BLaER1 treated with 17β-estradiol and CSF1 and Interleukin-3, amounts not matched to agents 10 nM and 100 nM (cell line): ENCODE data around the gene EYS.

Experiments used
- H3K27ac ChIP-seq, 11 experiments: shearing (Covaris generic); formaldehyde crosslinking; 2 replicates each; pipeline ENCODE4 v1.8.1; 2022
- H3K27me3 ChIP-seq, 11 experiments: shearing (Covaris generic); formaldehyde crosslinking; 2 replicates each; pipeline ENCODE4 v1.8.1; 2022
- H3K36me3 ChIP-seq, 11 experiments: shearing (Covaris generic); formaldehyde crosslinking; 2 replicates each; pipeline ENCODE4 v1.8.1; 2022
- H3K4me1 ChIP-seq, 10 experiments: shearing (Covaris generic); formaldehyde crosslinking; 2 replicates each; pipeline ENCODE4 v1.8.1; 2022
- H3K4me2 ChIP-seq, 11 experiments: shearing (Covaris generic); formaldehyde crosslinking; 2 replicates each; pipeline ENCODE4 v1.8.1; 2022
- H3K4me3 ChIP-seq, 10 experiments: shearing (Covaris generic); formaldehyde crosslinking; 2 replicates each; pipeline ENCODE4 v1.8.1; 2022
- H3K9ac ChIP-seq, 11 experiments: shearing (Covaris generic); formaldehyde crosslinking; 2 replicates each; pipeline ENCODE4 v1.8.1; 2022
- H3K9me3 ChIP-seq, 11 experiments: shearing (Covaris generic); formaldehyde crosslinking; replicated peaks in 1 of 11; 2 replicates each; pipeline ENCODE4 v1.8.1; 2022
- H4K20me1 ChIP-seq, 11 experiments: shearing (Covaris generic); formaldehyde crosslinking; 2 replicates each; pipeline ENCODE4 v1.8.1; 2022
- Cebpa-rat ChIP-seq, 11 experiments: shearing (Covaris generic); IDR thresholded peaks; 2 replicates each; pipeline ENCODE4 v1.8.1; 2022

The EYS gene

GRCh38 chr6:64301307-64302236 lies 1405.5 kb downstream of the EYS start:
- Histone ChIP-seq H3K27ac (no peak overlapping the region), H3K9ac (no peak overlapping the region), H4K20me1 (no peaks in the 10 kb centered on the region), H3K36me3 (no peaks in the 10 kb centered on the region), H3K4me3 (no peak overlapping the region), H3K4me1 (no peaks in the 10 kb centered on the region), H3K27me3 (no peaks in the 10 kb centered on the region), H3K4me2 (no peak overlapping the region), H3K9me3 (peaks cover 12 to 28% (median 15%) of the 10 kb centered on the region in 11 experiments; a peak in 21 of 22 replicates)
- no peak for TF ChIP-seq Cebpa-rat (IDR thresholded peaks at IDR 0.05)

GRCh38 chr6:64299176-64299575 lies 1407.8 kb downstream of the EYS start:
- no peaks in the 10 kb centered on the region for H3K36me3 ChIP-seq
- H3K4me1 ChIP-seq = no peaks in the 10 kb centered on the region
- TF ChIP-seq Cebpa-rat (IDR thresholded peaks at IDR 0.05) = no peak
- H3K4me3 ChIP-seq = no peak overlapping the region
- no peak overlapping the region for H3K9ac ChIP-seq
- no peaks in the 10 kb centered on the region for H3K27me3 ChIP-seq
- H3K4me2 ChIP-seq = no peak overlapping the region
- no peaks in the 10 kb centered on the region for H4K20me1 ChIP-seq
- peaks cover 12 to 47% (median 20%) of the 10 kb centered on the region in 11 experiments; a peak in 21 of 22 replicates for H3K9me3 ChIP-seq
- no peak overlapping the region for H3K27ac ChIP-seq

GRCh38 chr6:64294034-64294433 lies 1413.0 kb downstream of the EYS start:
- Histone ChIP-seq H3K4me1 (0 out of 20 replicates have a peak, but pooled peaks cover 0 to 2% (median 0%) of the 10 kb centered on the region in 10 experiments), H3K4me3 (no peak overlapping the region), H3K4me2 (no peak overlapping the region), H3K9me3 (peaks cover 3 to 31% (median 7%) of the 10 kb centered on the region in 11 experiments; a peak in 21 of 22 replicates), H3K27me3 (no peaks in the 10 kb centered on the region), H4K20me1 (no peaks in the 10 kb centered on the region), H3K27ac (no peak overlapping the region), H3K9ac (no peak overlapping the region), H3K36me3 (no peaks in the 10 kb centered on the region)
- TF ChIP-seq Cebpa-rat (IDR thresholded peaks at IDR 0.05) = no peak

- H3K9ac ChIP-seq = no peak overlapping the region
- H3K4me3 ChIP-seq = no peak overlapping the region
- H3K36me3 ChIP-seq = no peaks in the 10 kb centered on the region
- H3K27ac ChIP-seq = no peak overlapping the region
- TF ChIP-seq Cebpa-rat (IDR thresholded peaks at IDR 0.05) = no peak
- no peaks in the 10 kb centered on the region for H3K27me3 ChIP-seq
- H3K4me1 ChIP-seq = 0 out of 20 replicates have a peak, but pooled peaks cover 0 to 7% (median 0%) of the 10 kb centered on the region in 10 experiments
- peaks cover 0 to 28% (median 4%) of the 10 kb centered on the region in 11 experiments; a peak in 8 of 22 replicates for H3K9me3 ChIP-seq
- H4K20me1 ChIP-seq = no peaks in the 10 kb centered on the region
- H3K4me2 ChIP-seq = no peak overlapping the region
Measured at GRCh38 chr6:64293298-64293697, 1413.7 kb downstream of the EYS start.

- Histone ChIP-seq H3K4me2 (no peak overlapping the region), H4K20me1 (no peaks in the 10 kb centered on the region), H3K4me3 (no peak overlapping the region), H3K4me1 (0 out of 20 replicates have a peak, but pooled peaks cover 0 to 7% (median 0%) of the 10 kb centered on the region in 10 experiments), H3K36me3 (no peaks in the 10 kb centered on the region), H3K27me3 (no peaks in the 10 kb centered on the region), H3K9me3 (peaks cover 0 to 15% (median 0%) of the 10 kb centered on the region in 11 experiments; a peak in 8 of 22 replicates), H3K9ac (no peak overlapping the region), H3K27ac (no peak overlapping the region)
- TF ChIP-seq Cebpa-rat (IDR thresholded peaks at IDR 0.05) = no peak
Measured at GRCh38 chr6:64290867-64291266, 1416.2 kb downstream of the EYS start.

GRCh38 chr6:64289931-64290330 lies 1417.1 kb downstream of the EYS start:
- no peak overlapping the region for H3K27ac ChIP-seq
- H4K20me1 ChIP-seq = no peaks in the 10 kb centered on the region
- 0 out of 20 replicates have a peak, but pooled peaks cover 0 to 7% (median 0%) of the 10 kb centered on the region in 10 experiments for H3K4me1 ChIP-seq
- no peaks in the 10 kb centered on the region for H3K36me3 ChIP-seq
- no peak for TF ChIP-seq Cebpa-rat (IDR thresholded peaks at IDR 0.05)
- no peaks in the 10 kb centered on the region for H3K27me3 ChIP-seq
- H3K4me3 ChIP-seq = no peak overlapping the region
- no peak overlapping the region for H3K4me2 ChIP-seq
- H3K9me3 ChIP-seq = peaks cover 0 to 7% (median 0%) of the 10 kb centered on the region in 11 experiments; a peak in 4 of 22 replicates
- H3K9ac ChIP-seq = no peak overlapping the region

GRCh38 chr6:64288351-64288750 lies 1418.7 kb downstream of the EYS start:
- no peak for TF ChIP-seq Cebpa-rat (IDR thresholded peaks at IDR 0.05)
- H3K36me3 ChIP-seq = no peaks in the 10 kb centered on the region
- no peaks in the 10 kb centered on the region for H3K27me3 ChIP-seq

GRCh38 chr6:64281167-64281566 lies 1425.9 kb downstream of the EYS start:
- no peak for TF ChIP-seq Cebpa-rat (IDR thresholded peaks at IDR 0.05)
- no peak overlapping the region for H3K27ac ChIP-seq
- H3K36me3 ChIP-seq = no peaks in the 10 kb centered on the region
- H3K4me3 ChIP-seq = no peak overlapping the region
- no peak overlapping the region for H3K4me2 ChIP-seq
- no peaks in the 10 kb centered on the region for H3K27me3 ChIP-seq
- peaks cover 0 to 8% (median 0%) of the 10 kb centered on the region in 11 experiments; a peak in 2 of 22 replicates for H3K9me3 ChIP-seq
- H3K9ac ChIP-seq = no peak overlapping the region
- H4K20me1 ChIP-seq = no peaks in the 10 kb centered on the region
- H3K4me1 ChIP-seq = no peaks in the 10 kb centered on the region

More at GRCh38 chr6:64288351-64288750, 1418.7 kb downstream of the EYS start:
- H3K4me3 ChIP-seq = no peak overlapping the region
- no peak overlapping the region for H3K27ac ChIP-seq
- H4K20me1 ChIP-seq = no peaks in the 10 kb centered on the region
- H3K4me1 ChIP-seq = 0 out of 20 replicates have a peak, but pooled peaks cover 0 to 7% (median 0%) of the 10 kb centered on the region in 10 experiments
- no peak overlapping the region for H3K9ac ChIP-seq
- no peak overlapping the region for H3K4me2 ChIP-seq
- H3K9me3 ChIP-seq = peaks cover 0 to 8% (median 0%) of the 10 kb centered on the region in 11 experiments; a peak in 2 of 22 replicates

- H3K27ac ChIP-seq = no peak overlapping the region
- H3K9me3 ChIP-seq = peaks cover 0 to 8% (median 0%) of the 10 kb centered on the region in 11 experiments; a peak in 2 of 22 replicates
- H3K4me1 ChIP-seq = no peaks in the 10 kb centered on the region
- H3K4me3 ChIP-seq = no peak overlapping the region
- no peaks in the 10 kb centered on the region for H3K27me3 ChIP-seq
- H4K20me1 ChIP-seq = no peaks in the 10 kb centered on the region
- TF ChIP-seq Cebpa-rat (IDR thresholded peaks at IDR 0.05) = no peak
- no peak overlapping the region for H3K4me2 ChIP-seq
- H3K9ac ChIP-seq = no peak overlapping the region
- H3K36me3 ChIP-seq = no peaks in the 10 kb centered on the region
Measured at GRCh38 chr6:64280569-64280968, 1426.5 kb downstream of the EYS start.
